Mesothelial cell of epicardium (in vitro differentiated cells): ENCODE measurements around the gene GNLY. TPM values are rescaled to one million over a fixed set of nuclear protein-coding genes. Genes with fewer than 3 reads are reported as not detected.

Experiments
- DNase-seq, 2 experiments: peaks; one replicate each; pipeline ENCODE4 v3.0.0; 2021; ENCODE audit warnings: low spot score in 2 of 2; ENCODE audit not compliant: unreplicated experiment in 2 of 2
- H3K27ac Mint-ChIP-seq: 2 replicates; pipeline ENCODE4 v1.8.0; 2021; ENCODE audit warnings: mixed read lengths
- H3K27me3 Mint-ChIP-seq: 2 replicates; pipeline ENCODE4 v1.8.0; 2021; ENCODE audit warnings: low read depth, mixed read lengths
- H3K36me3 Mint-ChIP-seq: 2 replicates; pipeline ENCODE4 v1.8.0; 2021; ENCODE audit warnings: mixed read lengths
- H3K4me1 Mint-ChIP-seq: 2 replicates; pipeline ENCODE4 v1.8.0; 2021; ENCODE audit warnings: mixed read lengths
- H3K4me3 Mint-ChIP-seq: 2 replicates; pipeline ENCODE4 v1.8.0; 2021; ENCODE audit warnings: mild to moderate bottlenecking, moderate library complexity, mixed read lengths
- H3K9me3 Mint-ChIP-seq: 2 replicates; pipeline ENCODE4 v1.8.0; 2021; ENCODE audit warnings: mixed read lengths
- CTCF ChIP-seq: fragments of 200-600 bp; sonication (generic); IDR thresholded peaks from one replicate; pipeline ENCODE4 v1.5.0; 2021; ENCODE audit warnings: antibody characterized with exemption; ENCODE audit not compliant: unreplicated experiment
- total RNA-seq: library from RNA; stranded (reverse); gene quantifications from 3 replicates; pipeline ENCODE4 v1.2.1, GENCODE V29; 2021

GNLY gene
- total RNA-seq, 1 donor from 2014 or later: not detected

GRCh38 chr2:85741833-85742455, 47.8 kb downstream of the GNLY start:
- DNase-seq: no peak
- peaks cover 53% of the 10 kb centered on the region for H3K4me1 Mint-ChIP-seq
- peak overlapping the region; percentile 98 for H3K27ac Mint-ChIP-seq
- H3K36me3 Mint-ChIP-seq: peaks cover 2% of the 10 kb centered on the region
- peak overlapping the region; percentile 38 for H3K4me3 Mint-ChIP-seq
- TF ChIP-seq CTCF: no peak
- peaks cover 1% of the 10 kb centered on the region for H3K27me3 Mint-ChIP-seq
- no peaks in the 10 kb centered on the region for H3K9me3 Mint-ChIP-seq

DNA sequence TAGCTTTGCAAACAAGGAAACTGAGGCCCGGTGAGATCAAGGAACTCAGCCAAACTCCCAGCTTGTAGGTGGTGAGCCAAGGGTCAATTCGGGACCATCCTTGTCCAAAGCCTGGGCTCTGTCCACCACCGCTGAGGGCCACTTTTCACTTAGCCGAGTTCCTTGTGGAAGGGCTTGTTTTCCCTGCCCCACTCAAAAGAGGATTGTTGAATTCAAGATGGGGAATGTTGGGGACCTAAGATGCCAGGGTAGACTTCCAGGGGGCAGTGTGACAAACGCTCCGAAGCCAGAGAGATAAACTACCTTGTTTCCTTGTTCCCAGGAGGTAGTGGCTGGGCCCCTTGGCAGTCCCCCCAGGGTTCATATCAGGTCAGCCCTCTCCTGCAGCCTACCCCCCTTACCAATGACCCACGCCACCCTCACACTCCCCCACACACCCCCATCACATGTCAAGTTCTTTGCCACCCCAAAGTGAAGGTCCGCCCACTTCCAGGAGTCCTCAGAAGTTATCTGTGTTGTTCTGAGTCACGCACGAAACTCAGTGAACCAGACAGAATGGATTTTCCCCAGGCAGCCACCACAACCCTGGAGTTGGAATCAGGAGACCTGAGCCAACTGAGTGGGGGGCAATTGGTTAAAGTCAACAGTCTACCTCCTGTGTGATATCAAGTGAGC, 49.3 kb downstream of the GNLY start:
- H3K4me3 Mint-ChIP-seq: no peak overlapping the region
- TF ChIP-seq CTCF: no peak
- H3K36me3 Mint-ChIP-seq: peaks cover 2% of the 10 kb centered on the region
- H3K9me3 Mint-ChIP-seq: no peaks in the 10 kb centered on the region
- peak overlapping the region; percentile 98 for H3K27ac Mint-ChIP-seq
- peaks cover 50% of the 10 kb centered on the region for H3K4me1 Mint-ChIP-seq
- peaks cover 7% of the 10 kb centered on the region for H3K27me3 Mint-ChIP-seq
- DNase-seq: no peak

GRCh38 chr2:85744055-85744454, 49.9 kb downstream of the GNLY start:
- Mint-ChIP-seq H3K4me3 (no peak overlapping the region), H3K4me1 (peaks cover 54% of the 10 kb centered on the region), H3K36me3 (peaks cover 2% of the 10 kb centered on the region), H3K27ac (peak overlapping the region; percentile 98), H3K27me3 (peaks cover 7% of the 10 kb centered on the region), H3K9me3 (no peaks in the 10 kb centered on the region)
- TF ChIP-seq CTCF: no peak
- DNase-seq: no peak

DNA sequence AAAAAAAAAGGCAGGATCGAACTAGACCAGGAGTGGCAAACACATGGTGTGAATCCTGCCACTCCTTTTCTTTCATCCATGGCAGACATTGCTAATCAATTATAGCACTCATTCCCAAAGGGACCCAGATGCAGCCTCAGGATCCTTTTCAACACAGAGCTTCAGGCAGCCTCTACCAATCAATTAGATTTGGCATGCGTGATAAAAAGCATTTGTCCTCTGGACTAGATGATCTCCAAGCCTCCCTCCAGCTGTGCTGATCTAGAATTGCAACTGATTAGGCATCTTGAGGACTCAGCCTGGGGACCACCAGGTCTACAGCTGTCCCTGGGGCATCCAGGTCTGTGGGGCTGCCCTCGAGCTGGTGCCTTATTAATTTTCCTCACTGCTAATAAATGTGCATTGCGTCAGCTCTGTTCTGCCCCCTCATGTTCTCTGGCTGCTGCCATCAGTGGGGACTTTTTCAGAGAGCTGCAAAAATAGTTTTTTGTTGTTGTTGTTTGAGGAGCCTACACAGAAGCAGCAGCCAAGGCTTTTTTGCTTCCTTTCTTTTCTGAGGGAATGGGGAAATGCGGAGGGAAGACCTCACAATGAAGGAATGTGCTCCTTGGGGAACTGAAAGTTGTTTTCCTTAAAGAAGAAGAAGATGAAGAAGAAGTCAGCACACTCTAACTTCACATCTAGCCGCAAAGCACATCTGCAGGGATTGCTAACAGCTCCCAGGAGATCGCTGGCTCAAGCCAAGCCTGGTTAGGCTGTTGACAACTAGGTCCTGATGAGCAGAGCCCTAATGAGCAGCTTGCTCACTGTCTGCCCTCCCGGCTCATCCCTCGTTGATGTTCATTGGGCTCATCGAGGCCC, 50.8 kb downstream of the GNLY start:
- Mint-ChIP-seq H3K4me1 (peaks cover 55% of the 10 kb centered on the region), H3K27ac (peak overlapping the region; percentile 75), H3K4me3 (no peak overlapping the region), H3K36me3 (peaks cover under 1% of the 10 kb centered on the region), H3K27me3 (peaks cover 7% of the 10 kb centered on the region), H3K9me3 (no peaks in the 10 kb centered on the region)
- TF ChIP-seq CTCF: no peak
- DNase-seq: no peak

GRCh38 chr2:85745619-85746018, 51.5 kb downstream of the GNLY start:
- peak overlapping the region; percentile 75 for H3K27ac Mint-ChIP-seq
- peaks cover 10% of the 10 kb centered on the region for H3K27me3 Mint-ChIP-seq
- no peak overlapping the region for H3K4me3 Mint-ChIP-seq
- H3K36me3 Mint-ChIP-seq: no peaks in the 10 kb centered on the region
- no peaks in the 10 kb centered on the region for H3K9me3 Mint-ChIP-seq
- TF ChIP-seq CTCF: no peak
- peaks cover 55% of the 10 kb centered on the region for H3K4me1 Mint-ChIP-seq
- DNase-seq: no peak
